ENCODE data around the gene TRPV6.

Gene TRPV6

GRCh38 chr7:142918901-142919300 is 33.4 kb upstream of the TRPV6 start:
- CTCF ChIA-PET: no interaction called here
- TF ChIP-seq PKNOX1 (IDR thresholded peaks at IDR 0.05) (no peak), ELF4 (IDR thresholded peaks at IDR 0.05) (no peak)
- POLR2A ChIA-PET: no interaction called here

GRCh38 chr7:142917447-142917846 is 31.9 kb upstream of the TRPV6 start:
- TF ChIP-seq SUZ12 (IDR thresholded peaks at IDR 0.05): no peak
- TF ChIP-seq PKNOX1 (IDR thresholded peaks at IDR 0.05): no peak
- no peak for TF ChIP-seq SP1 (IDR thresholded peaks at IDR 0.05)
- TF ChIP-seq HDGF (IDR thresholded peaks at IDR 0.05; ENCODE audit: borderline replicate concordance): no peak
- no peak for TF ChIP-seq TARDBP (IDR thresholded peaks at IDR 0.05)
- no peak for TF ChIP-seq FOXA1 (IDR thresholded peaks at IDR 0.05)
- no peak for TF ChIP-seq NFRKB (IDR thresholded peaks at IDR 0.05)
- POLR2A ChIA-PET: no interaction called here
- no peak for DNase-seq (ENCODE audit: extremely low spot score)
- CTCF ChIA-PET: no interaction called here

More at GRCh38 chr7:142918901-142919300, 33.4 kb upstream of the TRPV6 start:
- DNase-seq (ENCODE audit: extremely low spot score): no peak

- no peak for DNase-seq (ENCODE audit: extremely low spot score)
- ChIA-PET POLR2A (no interaction called here), CTCF (no interaction called here)
- TF ChIP-seq HDGF (IDR thresholded peaks at IDR 0.05; ENCODE audit: borderline replicate concordance) (no peak), CTBP1 (IDR thresholded peaks at IDR 0.05; ENCODE audit: borderline replicate concordance) (no peak), TARDBP (IDR thresholded peaks at IDR 0.05) (no peak), ZNF384 (IDR thresholded peaks at IDR 0.05) (no peak), L3MBTL2 (conservative IDR thresholded peaks at IDR 0.05) (no peak), NFRKB (IDR thresholded peaks at IDR 0.05) (no peak), SP1 (IDR thresholded peaks at IDR 0.05) (no peak), ELF4 (IDR thresholded peaks at IDR 0.05) (no peak), FOXM1 (IDR thresholded peaks at IDR 0.05; ENCODE audit: borderline replicate concordance) (no peak), FOXA1 (IDR thresholded peaks at IDR 0.05) (no peak), PKNOX1 (IDR thresholded peaks at IDR 0.05) (no peak), SUZ12 (IDR thresholded peaks at IDR 0.05) (no peak), LEF1 (IDR thresholded peaks at IDR 0.05; ENCODE audit: borderline replicate concordance) (no peak), FOXK2 (IDR thresholded peaks at IDR 0.05) (no peak), BHLHE40 (IDR thresholded peaks at IDR 0.05; ENCODE audit: borderline replicate concordance) (no peak), ARNT (IDR thresholded peaks at IDR 0.05) (no peak)
Observed at GRCh38 chr7:142916508-142916907, 31.0 kb upstream of the TRPV6 start.

GRCh38 chr7:142915315-142915714 is 29.8 kb upstream of the TRPV6 start:
- ChIA-PET POLR2A (no interaction called here), CTCF (no interaction called here)
- TF ChIP-seq NFRKB (IDR thresholded peaks at IDR 0.05) (no peak), ARNT (IDR thresholded peaks at IDR 0.05) (no peak), CTBP1 (IDR thresholded peaks at IDR 0.05; ENCODE audit: borderline replicate concordance) (no peak), FOXM1 (IDR thresholded peaks at IDR 0.05; ENCODE audit: borderline replicate concordance) (no peak), HDGF (IDR thresholded peaks at IDR 0.05; ENCODE audit: borderline replicate concordance) (no peak), SP1 (IDR thresholded peaks at IDR 0.05) (no peak), ZNF384 (IDR thresholded peaks at IDR 0.05) (no peak), FOXK2 (IDR thresholded peaks at IDR 0.05) (no peak), FOXA1 (IDR thresholded peaks at IDR 0.05) (no peak), SUZ12 (IDR thresholded peaks at IDR 0.05) (no peak), ELF4 (IDR thresholded peaks at IDR 0.05) (no peak), L3MBTL2 (conservative IDR thresholded peaks at IDR 0.05) (no peak), LEF1 (IDR thresholded peaks at IDR 0.05; ENCODE audit: borderline replicate concordance) (no peak), BHLHE40 (IDR thresholded peaks at IDR 0.05; ENCODE audit: borderline replicate concordance) (no peak), PKNOX1 (IDR thresholded peaks at IDR 0.05) (no peak)
- no peak for DNase-seq (ENCODE audit: extremely low spot score)

- POLR2A ChIA-PET: no interaction called here
- TF ChIP-seq BHLHE40 (IDR thresholded peaks at IDR 0.05; ENCODE audit: borderline replicate concordance) (no peak), HDGF (IDR thresholded peaks at IDR 0.05; ENCODE audit: borderline replicate concordance) (no peak), SUZ12 (IDR thresholded peaks at IDR 0.05) (no peak), SP1 (IDR thresholded peaks at IDR 0.05) (no peak)
- CTCF ChIA-PET: no interaction called here
- DNase-seq (ENCODE audit: extremely low spot score): no peak
Observed at GRCh38 chr7:142914121-142914520, 28.6 kb upstream of the TRPV6 start.

- DNase-seq (ENCODE audit: extremely low spot score): no peak
- CTCF ChIA-PET: no interaction called here
- TF ChIP-seq TARDBP (IDR thresholded peaks at IDR 0.05) (no peak), ARNT (IDR thresholded peaks at IDR 0.05) (no peak), NFRKB (IDR thresholded peaks at IDR 0.05) (no peak), SP1 (IDR thresholded peaks at IDR 0.05) (no peak), FOXM1 (IDR thresholded peaks at IDR 0.05; ENCODE audit: borderline replicate concordance) (no peak), ZNF384 (IDR thresholded peaks at IDR 0.05) (no peak), HDGF (IDR thresholded peaks at IDR 0.05; ENCODE audit: borderline replicate concordance) (no peak), CTBP1 (IDR thresholded peaks at IDR 0.05; ENCODE audit: borderline replicate concordance) (no peak), BHLHE40 (IDR thresholded peaks at IDR 0.05; ENCODE audit: borderline replicate concordance) (no peak), PKNOX1 (IDR thresholded peaks at IDR 0.05) (no peak), ELF4 (IDR thresholded peaks at IDR 0.05) (no peak), SUZ12 (IDR thresholded peaks at IDR 0.05) (no peak), FOXK2 (IDR thresholded peaks at IDR 0.05) (no peak), L3MBTL2 (conservative IDR thresholded peaks at IDR 0.05) (no peak), FOXA1 (IDR thresholded peaks at IDR 0.05) (no peak), LEF1 (IDR thresholded peaks at IDR 0.05; ENCODE audit: borderline replicate concordance) (no peak)
- POLR2A ChIA-PET: no interaction called here
Observed at GRCh38 chr7:142913566-142913965, 28.0 kb upstream of the TRPV6 start.
